Limb (tissue), 2 donors: ENCODE results near the gene FXYD4.

ENCODE experiments used
- DNase-seq, 2 donors: peaks; one replicate each; pipeline ENCODE4 v3.0.0-alpha.2; 2016; ENCODE audit errors: extremely low spot score in 2 of 2

FXYD4 gene

GRCh38 chr10:43395571-43396060, 24.2 kb downstream of the FXYD4 start:
- peak in 1 of 2 donors; percentile 56 for DNase-seq

DNA sequence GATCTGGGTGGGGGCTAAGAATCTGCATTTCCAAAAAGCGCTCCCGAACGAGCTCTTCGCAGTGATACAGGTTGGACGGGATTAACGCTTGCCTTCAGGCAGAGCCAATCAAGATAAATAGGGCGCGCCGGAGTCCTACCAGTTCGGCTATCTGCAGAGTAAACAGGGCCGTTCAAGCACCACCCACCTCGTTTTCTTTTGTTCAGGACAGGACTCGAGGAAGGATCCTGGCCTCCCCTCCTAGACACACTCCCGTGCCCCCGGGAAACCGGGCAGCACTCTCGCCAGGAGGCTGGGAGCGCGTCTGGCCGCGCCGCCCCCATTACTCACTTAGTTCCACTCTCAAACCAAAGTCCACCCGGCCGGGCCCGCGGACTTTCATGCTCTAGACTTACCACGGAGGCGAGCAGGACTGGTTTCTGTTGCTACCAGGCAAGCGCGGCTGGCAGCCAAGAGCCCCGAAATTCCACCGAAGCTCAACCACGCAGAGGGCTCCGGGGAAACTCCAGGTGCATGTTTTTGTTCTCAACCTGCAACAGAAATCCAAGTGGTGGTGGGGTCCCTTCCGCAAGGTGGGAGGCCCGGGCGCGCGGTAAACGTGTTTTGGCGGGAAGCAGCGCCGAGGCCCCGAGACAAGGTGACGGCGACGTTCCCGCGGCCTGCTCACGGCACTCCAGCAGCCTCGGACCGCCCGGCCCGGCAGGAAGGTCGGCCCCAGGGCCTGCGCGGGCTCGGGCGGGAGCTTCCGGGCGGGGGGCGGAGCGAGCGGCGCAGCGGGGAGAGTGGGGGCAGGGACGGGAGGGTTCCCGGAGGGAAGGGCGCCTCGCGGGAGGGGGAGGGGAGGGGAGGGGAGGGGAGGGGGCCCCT, 24.9 kb downstream of the FXYD4 start:
- DNase-seq: peak; percentile 57 to 86

- peak; percentile 54 to 82 for DNase-seq
These were observed 25.6 kb downstream of the FXYD4 start for GRCh38 chr10:43396928-43397624.

GRCh38 chr10:43398939-43399319, 27.5 kb downstream of the FXYD4 start:
- DNase-seq: no peak

GRCh38 chr10:43399320-43400310, 28.2 kb downstream of the FXYD4 start:
- no peak for DNase-seq

DNA sequence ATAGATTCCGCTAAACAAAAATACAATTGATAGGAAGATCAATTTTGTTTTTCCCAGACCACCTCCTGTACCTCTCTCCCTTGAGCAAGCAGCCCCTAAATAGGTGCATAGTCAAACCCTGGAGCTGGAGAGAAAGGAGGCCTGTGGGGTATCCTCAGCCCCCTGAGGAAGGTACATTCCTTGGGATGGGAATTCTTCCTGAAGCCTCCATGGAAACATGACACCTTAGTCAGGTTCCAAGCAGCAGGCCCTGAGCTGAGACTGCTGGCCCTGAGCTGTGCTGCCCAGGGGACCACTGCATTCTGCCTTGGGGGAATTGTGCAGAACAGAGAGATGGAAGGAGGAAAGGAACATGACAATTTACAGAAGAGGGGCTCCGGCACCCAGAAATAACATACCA, 30.2 kb downstream of the FXYD4 start:
- no peak for DNase-seq

GRCh38 chr10:43402176-43402575, 30.7 kb downstream of the FXYD4 start:
- DNase-seq: no peak

DNA sequence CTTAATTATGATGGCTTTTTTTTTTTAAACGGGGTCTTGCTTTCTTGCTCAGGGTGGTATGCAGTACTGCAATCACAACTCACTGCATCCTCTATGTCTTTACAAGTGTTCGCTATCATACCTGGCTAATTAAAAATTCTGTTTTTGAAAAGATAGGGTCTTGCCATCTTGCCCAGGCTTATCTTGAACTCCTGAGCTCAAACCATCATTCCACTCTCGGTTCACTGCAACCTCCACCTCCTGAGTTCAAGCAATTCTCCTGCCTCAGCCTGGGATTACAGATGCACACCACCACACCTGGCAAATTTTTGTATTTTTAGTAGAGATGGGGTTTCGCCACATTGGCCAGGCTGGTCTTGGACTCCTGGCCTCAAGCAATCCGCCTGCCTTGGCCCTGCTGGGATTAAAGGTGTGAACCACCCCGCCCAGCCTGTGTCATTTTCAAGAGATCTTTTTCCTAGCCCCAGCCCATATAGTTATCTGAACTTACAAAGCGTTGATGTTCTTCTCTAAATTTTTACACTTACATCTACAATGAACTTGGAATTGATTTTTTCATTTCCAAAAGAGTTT, 31.5 kb downstream of the FXYD4 start:
- DNase-seq: no peak

DNA sequence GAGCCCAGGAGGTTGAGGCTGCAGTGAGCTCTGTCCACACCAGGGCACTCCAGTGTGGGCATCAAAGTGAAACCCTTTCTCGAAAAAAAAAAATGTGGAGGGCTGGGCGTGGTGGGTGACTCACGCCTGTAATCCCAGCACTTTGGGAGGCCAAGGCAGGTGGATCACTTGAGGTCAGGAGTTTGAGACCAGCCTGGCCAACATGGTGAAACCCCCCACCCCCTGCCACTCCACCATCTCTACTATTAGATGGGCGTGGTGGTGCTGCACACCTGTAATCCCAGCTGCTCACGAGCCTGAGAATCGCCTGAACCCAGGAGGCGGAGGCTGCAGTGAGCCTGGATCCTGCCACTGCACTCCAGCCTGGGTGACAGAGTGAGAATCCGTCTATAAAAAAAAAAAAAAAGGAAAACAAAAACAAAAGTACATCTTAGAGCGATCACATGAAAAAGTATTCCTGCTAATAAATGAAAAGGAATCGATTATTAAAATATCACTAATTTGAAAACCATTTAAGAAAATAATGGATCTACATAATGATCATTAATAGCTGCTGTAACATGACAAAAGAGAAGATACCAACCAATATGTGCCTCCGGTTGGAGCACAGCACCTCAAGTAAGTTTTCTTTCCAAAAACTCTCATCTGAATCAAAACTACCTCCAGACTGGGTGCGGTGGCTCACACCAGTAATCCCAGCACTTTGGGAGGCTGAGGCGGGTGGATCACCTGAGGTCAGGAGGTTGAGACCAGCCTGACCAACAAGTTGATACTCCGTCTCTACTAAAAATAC, 32.7 kb downstream of the FXYD4 start:
- no peak for DNase-seq

DNA sequence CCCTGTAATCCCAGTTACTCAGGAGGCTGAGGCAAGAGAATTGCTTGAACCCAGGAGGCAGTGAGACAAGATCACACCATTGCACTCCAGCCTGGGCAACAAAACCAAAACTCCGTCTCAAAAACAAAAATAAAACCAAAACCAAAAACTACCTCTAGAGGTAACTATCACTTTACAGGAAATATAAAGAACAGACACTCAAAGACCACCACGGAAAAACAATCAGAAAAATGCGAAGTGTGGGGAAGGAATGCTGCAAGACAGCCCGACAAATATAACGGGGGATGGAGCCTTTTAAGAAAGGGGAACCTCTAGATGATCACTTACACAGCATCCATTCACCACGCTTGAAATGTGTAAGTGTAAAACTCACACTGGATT, 33.3 kb downstream of the FXYD4 start:
- DNase-seq: no peak

- DNase-seq: peak; percentile 32 to 83
These were observed 35.7 kb downstream of the FXYD4 start for GRCh38 chr10:43407148-43407575.

DNA sequence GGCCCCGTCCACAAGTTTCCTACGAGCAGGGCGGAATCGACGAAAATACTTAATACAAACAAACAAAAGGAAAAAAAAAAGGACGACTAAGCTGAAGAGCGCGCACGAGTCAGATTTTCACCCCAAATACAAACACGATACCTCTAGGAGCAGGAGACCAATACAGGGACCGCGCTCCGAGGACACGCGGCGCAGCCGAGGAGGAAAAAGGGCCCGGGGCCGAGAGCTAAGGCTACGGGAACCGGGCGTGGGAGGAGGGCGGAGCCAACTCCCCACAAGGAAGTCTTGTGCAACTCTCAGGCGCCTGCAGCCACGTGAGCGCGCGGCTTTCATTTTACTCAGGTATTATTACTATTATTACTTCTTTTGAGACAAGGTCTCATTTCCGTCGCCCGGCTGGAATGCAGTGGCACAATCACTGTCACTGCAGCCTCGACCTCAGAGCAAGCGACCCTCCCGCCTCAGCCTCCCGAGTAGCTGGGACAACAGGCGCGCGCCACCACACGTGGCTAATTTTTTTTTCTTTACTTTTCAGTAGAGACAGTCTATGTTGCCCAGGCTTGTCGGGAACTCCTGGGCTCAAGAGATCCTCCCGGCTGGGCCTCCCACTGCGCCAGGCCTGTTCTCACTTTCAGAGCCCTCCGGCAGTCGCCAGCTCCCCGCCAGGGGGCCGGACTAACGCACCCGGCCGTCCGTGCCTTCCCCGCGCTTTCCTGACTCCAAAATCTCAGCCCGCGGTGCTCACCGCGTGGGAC, 36.3 kb downstream of the FXYD4 start:
- DNase-seq: peak; percentile 80 to 87

GRCh38 chr10:43408331-43408709, 36.9 kb downstream of the FXYD4 start:
- no peak for DNase-seq

GRCh38 chr10:43408710-43409384, 37.4 kb downstream of the FXYD4 start, which contains the start of gene HNRNPF:
Gene HNRNPF (minus strand): TSS chr10:43409186. CDS start chr10:43387884, 21,302 bp downstream.
- peak; percentile 95 to 98 for DNase-seq

DNA sequence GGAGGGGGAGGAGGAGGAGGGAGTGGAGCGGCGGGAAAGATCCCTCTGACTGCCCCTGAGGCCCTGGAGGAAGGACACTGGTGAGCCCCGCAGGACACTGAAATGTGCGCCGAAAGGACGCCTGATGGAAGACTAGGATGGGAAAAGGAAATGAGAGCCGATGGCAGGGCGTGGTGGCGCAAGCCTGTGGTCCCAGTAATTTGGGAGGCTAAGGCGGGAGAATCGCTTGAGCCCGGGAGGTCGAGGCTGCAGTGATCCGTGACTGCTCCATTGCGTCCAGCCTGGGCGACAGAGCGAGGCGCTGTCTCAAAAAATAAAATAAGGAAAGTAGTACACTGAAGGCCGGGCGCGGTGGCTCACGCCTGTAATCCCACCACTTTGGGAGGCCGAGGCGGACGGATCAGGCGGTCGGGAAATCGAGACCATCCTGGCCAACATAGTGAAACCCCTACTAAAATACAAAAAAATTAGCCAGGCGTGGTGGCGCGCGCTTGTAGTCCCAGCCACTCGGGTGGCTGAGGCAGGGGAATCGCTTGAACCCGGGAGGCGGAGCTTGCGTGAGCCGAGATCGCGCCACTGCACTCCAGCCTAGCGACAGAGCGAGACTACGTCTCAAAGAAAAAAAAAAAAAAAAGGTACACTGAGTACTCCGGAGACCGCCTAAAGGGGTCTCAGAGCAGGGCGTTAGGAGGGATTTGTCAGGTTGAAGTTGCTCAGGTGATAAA, 38.1 kb downstream of the FXYD4 start:
- no peak for DNase-seq

GRCh38 chr10:43410345-43410744, 38.9 kb downstream of the FXYD4 start:
- no peak for DNase-seq

GRCh38 chr10:43411536-43411935, 40.1 kb downstream of the FXYD4 start:
- DNase-seq: no peak

DNA sequence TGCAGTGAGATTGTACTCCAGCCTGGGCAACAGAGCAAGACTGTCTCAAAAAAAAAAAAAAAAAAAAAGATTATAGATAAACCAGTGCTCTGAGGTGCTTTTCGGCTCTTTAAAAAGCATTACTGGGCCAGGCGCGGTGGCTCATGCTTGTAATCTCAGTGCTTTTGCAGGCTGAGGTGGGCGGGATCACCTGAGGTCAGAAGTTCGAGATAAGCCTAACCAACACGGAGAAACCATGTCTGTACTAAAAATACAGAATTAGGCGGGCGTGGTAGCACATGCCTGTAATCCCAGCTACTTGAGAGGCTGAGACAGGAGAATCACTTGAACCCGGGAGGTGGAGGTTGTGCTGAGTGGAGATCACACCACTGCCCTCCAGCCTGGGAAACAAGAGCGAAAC, 44.1 kb downstream of the FXYD4 start:
- no peak for DNase-seq
